Adipocyte (in vitro differentiated cells): ENCODE measurements around the gene ACTL7A.

Experiments
- DNase-seq: peaks from one replicate; pipeline ENCODE4 v3.0.0-alpha.2; 2015; ENCODE audit warnings: low read depth
- H3K27me3 ChIP-seq: replicated peaks from 2 replicates; pipeline ENCODE4 v1.7.0; 2013; ENCODE audit warnings: mild to moderate bottlenecking, low read length, moderate library complexity; ENCODE audit not compliant: control insufficient read depth, insufficient read depth
- H3K36me3 ChIP-seq: 2 replicates; pipeline ENCODE4 v1.7.0; 2013; ENCODE audit warnings: low read length, mild to moderate bottlenecking, moderate library complexity; ENCODE audit not compliant: control insufficient read depth, insufficient read depth, severe bottlenecking
- H3K4me1 ChIP-seq: 2 replicates; pipeline ENCODE4 v1.7.0; 2013; ENCODE audit warnings: mild to moderate bottlenecking, low read length, moderate library complexity; ENCODE audit not compliant: control insufficient read depth, insufficient read depth
- H3K4me3 ChIP-seq: 2 replicates; pipeline ENCODE4 v1.7.0; 2013; ENCODE audit warnings: mild to moderate bottlenecking, low read length, moderate library complexity
- H3K9ac ChIP-seq: 2 replicates; pipeline ENCODE4 v1.7.0; 2013; ENCODE audit warnings: mild to moderate bottlenecking, low read length, moderate library complexity
- H3K9me3 ChIP-seq: 2 replicates; pipeline ENCODE4 v1.7.0; 2013; ENCODE audit warnings: mild to moderate bottlenecking, low read length, moderate library complexity; ENCODE audit not compliant: control insufficient read depth

Gene ACTL7A, protein sequence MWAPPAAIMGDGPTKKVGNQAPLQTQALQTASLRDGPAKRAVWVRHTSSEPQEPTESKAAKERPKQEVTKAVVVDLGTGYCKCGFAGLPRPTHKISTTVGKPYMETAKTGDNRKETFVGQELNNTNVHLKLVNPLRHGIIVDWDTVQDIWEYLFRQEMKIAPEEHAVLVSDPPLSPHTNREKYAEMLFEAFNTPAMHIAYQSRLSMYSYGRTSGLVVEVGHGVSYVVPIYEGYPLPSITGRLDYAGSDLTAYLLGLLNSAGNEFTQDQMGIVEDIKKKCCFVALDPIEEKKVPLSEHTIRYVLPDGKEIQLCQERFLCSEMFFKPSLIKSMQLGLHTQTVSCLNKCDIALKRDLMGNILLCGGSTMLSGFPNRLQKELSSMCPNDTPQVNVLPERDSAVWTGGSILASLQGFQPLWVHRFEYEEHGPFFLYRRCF

DNA sequence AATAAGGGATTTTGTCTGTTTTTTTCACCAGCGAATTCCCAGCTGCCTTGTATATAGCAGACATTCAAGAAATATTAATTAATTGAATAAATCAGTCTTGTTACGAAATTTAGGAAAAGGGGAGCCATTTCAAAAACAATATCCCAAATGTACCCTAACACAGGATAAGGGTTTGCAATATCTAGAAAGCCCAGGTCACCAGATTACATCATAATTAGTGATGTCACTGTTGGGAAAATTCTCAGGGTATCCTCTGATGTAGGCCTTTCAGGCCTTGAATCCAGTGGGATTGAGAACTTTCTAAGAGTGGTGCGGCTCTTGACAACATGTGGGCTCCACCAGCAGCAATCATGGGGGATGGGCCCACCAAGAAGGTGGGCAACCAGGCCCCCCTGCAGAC, at the start of gene ACTL7A:
Gene ACTL7A (plus strand): TSS at position 270 of the 400 bp plus-strand sequence. CDS start 57 bp downstream, at position 327.
- H3K4me3 ChIP-seq = no peak within 1 kb of the TSS
- no peaks in the 10 kb centered on the region for H3K27me3 ChIP-seq
- no peaks in the 10 kb centered on the region for H3K36me3 ChIP-seq
- H3K9ac ChIP-seq = no peak within 1 kb of the TSS
- DNase-seq = no peak
- H3K4me1 ChIP-seq = peaks cover 3% of the 10 kb centered on the region
- H3K9me3 ChIP-seq = no peaks in the 10 kb centered on the region

- Histone ChIP-seq H3K27me3 (no peaks in the 10 kb centered on the region), H3K9ac (no peak overlapping the region), H3K4me3 (no peak overlapping the region), H3K9me3 (no peaks in the 10 kb centered on the region), H3K36me3 (no peaks in the 10 kb centered on the region), H3K4me1 (no peaks in the 10 kb centered on the region)
- no peak for DNase-seq
Measured at GRCh38 chr9:108812396-108813025, 49.6 kb upstream of the ACTL7A start.

DNA sequence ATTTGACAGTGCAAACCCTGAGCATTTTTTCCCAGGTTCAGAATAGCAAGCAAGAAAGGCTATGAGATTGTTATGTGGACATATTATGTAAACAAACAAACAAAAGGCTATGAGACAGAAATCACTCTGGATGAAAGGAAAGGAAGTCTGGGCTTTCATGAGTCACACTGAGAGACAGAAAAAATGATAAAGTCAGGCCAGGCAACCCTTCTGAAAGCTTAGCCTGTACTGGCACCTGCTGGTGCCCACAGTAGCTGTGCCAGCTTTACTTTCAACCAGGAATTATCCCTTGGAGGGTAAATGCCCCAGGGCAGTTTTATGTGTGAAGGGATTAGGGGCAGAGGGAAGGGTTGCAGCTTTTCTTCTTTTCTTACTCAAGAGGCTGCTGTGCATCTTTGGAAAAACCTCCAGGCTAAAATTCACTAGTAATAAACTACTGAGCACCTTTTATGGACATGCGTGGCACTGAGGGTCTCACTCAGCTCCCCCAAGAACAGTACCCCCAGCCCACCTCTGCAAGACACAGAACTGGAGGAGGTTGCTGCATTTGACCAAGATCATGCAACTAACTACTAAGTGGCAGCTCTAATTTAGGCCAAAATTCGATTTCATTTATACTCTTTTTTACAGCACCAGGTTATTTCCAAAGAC, 48.0 kb upstream of the ACTL7A start:
- peak; percentile 77 for DNase-seq
- no peaks in the 10 kb centered on the region for H3K36me3 ChIP-seq
- H3K9me3 ChIP-seq = no peaks in the 10 kb centered on the region
- H3K4me1 ChIP-seq = no peaks in the 10 kb centered on the region
- no peaks in the 10 kb centered on the region for H3K27me3 ChIP-seq
- no peak overlapping the region for H3K4me3 ChIP-seq
- H3K9ac ChIP-seq = no peak overlapping the region

DNA sequence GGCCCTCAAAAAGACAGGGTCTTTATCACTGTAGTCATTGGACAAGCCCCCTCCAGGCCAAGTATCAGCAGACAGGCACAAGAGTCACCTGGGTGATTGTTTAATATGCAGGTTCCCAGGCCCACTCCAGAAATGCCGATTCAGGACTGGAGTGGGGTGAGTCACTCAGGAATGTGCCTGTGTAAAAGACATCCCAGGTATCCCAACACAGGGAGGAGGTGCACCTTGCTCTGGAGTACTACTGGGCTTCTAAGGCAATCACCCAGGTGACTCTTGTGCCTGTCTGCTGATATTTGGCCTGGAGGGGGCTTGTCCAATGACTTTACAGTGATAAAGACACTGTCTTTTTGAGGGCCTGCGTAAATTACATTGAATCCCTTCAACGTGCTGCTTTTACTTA, 46.9 kb upstream of the ACTL7A start:
- H3K9ac ChIP-seq = no peak overlapping the region
- no peak for DNase-seq

DNA sequence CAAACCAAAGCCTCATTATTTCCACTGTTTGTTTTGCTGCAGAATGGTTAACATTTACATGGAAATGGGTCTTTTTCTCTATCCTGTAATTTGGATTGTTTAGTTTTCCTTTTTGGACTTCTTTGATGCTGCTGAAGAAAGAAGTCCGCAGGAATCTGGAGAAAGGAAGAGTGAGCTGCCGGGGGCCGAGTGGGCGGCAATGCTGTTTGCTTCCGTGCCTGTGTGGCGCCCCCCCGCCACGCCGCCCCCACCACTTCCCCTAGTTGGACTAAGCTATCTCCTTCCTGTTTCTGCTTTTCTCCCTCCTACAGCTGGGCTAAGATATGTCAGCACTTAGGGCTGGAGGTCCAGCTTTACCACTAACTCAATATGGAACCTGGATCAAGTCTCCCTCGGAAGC, 46.0 kb upstream of the ACTL7A start:
- DNase-seq = no peak
- Histone ChIP-seq H3K36me3 (no peaks in the 10 kb centered on the region), H3K4me1 (no peaks in the 10 kb centered on the region)

More for the DNA sequence above, 46.9 kb upstream of the ACTL7A start:
- Histone ChIP-seq H3K27me3 (no peaks in the 10 kb centered on the region), H3K4me1 (no peaks in the 10 kb centered on the region), H3K9me3 (no peaks in the 10 kb centered on the region), H3K4me3 (no peak overlapping the region), H3K36me3 (no peaks in the 10 kb centered on the region)

GRCh38 chr9:108823829-108824228, 38.2 kb upstream of the ACTL7A start:
- Histone ChIP-seq H3K9me3 (peaks cover 13% of the 10 kb centered on the region), H3K4me3 (no peak overlapping the region), H3K27me3 (no peaks in the 10 kb centered on the region), H3K9ac (no peak overlapping the region), H3K4me1 (no peaks in the 10 kb centered on the region), H3K36me3 (no peaks in the 10 kb centered on the region)
- DNase-seq = no peak

More for the DNA sequence above, 46.0 kb upstream of the ACTL7A start:
- H3K9ac ChIP-seq = no peak overlapping the region
- H3K9me3 ChIP-seq = no peaks in the 10 kb centered on the region
- H3K27me3 ChIP-seq = no peaks in the 10 kb centered on the region
- no peak overlapping the region for H3K4me3 ChIP-seq

GRCh38 chr9:108830272-108830671, 31.8 kb upstream of the ACTL7A start:
- Histone ChIP-seq H3K4me1 (no peaks in the 10 kb centered on the region), H3K9me3 (no peaks in the 10 kb centered on the region), H3K36me3 (no peaks in the 10 kb centered on the region), H3K9ac (no peak overlapping the region), H3K4me3 (no peak overlapping the region), H3K27me3 (no peaks in the 10 kb centered on the region)
- DNase-seq = no peak

- no peaks in the 10 kb centered on the region for H3K36me3 ChIP-seq
- H3K9me3 ChIP-seq = no peaks in the 10 kb centered on the region
- H3K9ac ChIP-seq = no peak overlapping the region
- H3K27me3 ChIP-seq = no peaks in the 10 kb centered on the region
- no peak overlapping the region for H3K4me3 ChIP-seq
- DNase-seq = no peak
- H3K4me1 ChIP-seq = no peaks in the 10 kb centered on the region
Measured at GRCh38 chr9:108831496-108832178, 30.4 kb upstream of the ACTL7A start.

GRCh38 chr9:108832179-108832500, 29.9 kb upstream of the ACTL7A start:
- no peaks in the 10 kb centered on the region for H3K4me1 ChIP-seq
- no peak overlapping the region for H3K9ac ChIP-seq
- H3K4me3 ChIP-seq = no peak overlapping the region
- no peaks in the 10 kb centered on the region for H3K36me3 ChIP-seq
- H3K27me3 ChIP-seq = no peaks in the 10 kb centered on the region
- no peak for DNase-seq
- no peaks in the 10 kb centered on the region for H3K9me3 ChIP-seq

DNA sequence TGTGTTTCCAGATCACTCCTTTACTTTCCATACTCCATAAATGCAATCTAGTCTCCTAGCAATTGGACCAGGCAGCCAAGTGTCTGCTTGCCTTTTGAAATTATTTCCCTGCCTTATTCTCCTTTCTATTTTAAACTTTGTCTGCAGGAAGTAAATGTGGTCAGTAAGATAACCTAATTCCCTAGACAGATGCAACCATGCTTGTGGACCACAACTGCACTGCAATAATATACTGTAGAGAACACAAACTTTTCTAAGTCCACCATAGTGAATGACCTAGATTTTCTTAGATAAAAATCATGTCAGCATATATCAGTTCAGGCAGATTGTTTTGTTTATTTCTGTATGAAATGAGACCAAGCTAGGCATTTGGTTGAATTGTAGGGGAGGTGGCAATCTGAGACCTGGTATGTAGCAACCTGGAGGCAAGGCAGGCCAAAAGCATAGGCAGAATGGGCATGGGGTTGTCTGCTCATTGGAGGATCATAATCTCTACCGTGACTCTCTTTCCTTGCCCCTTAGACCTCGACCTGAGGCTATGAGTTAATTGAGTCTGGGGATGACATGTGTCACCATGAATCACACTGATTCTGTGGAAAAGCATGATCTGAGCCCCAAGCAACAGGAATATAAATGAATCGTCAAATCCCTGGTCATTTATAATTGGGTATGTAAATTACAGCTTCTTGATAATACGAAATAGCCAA, 27.0 kb upstream of the ACTL7A start:
- DNase-seq = no peak
- no peaks in the 10 kb centered on the region for H3K36me3 ChIP-seq

More for the DNA sequence above, 27.0 kb upstream of the ACTL7A start:
- Histone ChIP-seq H3K27me3 (no peaks in the 10 kb centered on the region), H3K4me3 (no peak overlapping the region), H3K9me3 (no peaks in the 10 kb centered on the region), H3K4me1 (no peaks in the 10 kb centered on the region), H3K9ac (no peak overlapping the region)
